GM23248 (cell line): Measurements from ENCODE around the gene PTK7. TPM values are rescaled to one million over a fixed set of nuclear protein-coding genes. Genes with fewer than 3 reads are reported as not detected.

Experiments
- DNase-seq: peaks from one replicate; pipeline ENCODE4 v3.0.0-alpha.2; 2015
- H2AFZ ChIP-seq: fragments of 200-600 bp; sonication (generic); 2 replicates; pipeline ENCODE4 v1.6.1; 2016; ENCODE audit warnings: antibody characterized with exemption
- H3F3A ChIP-seq: fragments of 200-600 bp; sonication (generic); 2 replicates; pipeline ENCODE4 v1.6.1; 2016; ENCODE audit warnings: mild to moderate bottlenecking, antibody characterized with exemption, mixed run types; ENCODE audit not compliant: insufficient read depth
- H3K27ac ChIP-seq: fragments of 200-600 bp; sonication (generic); 2 replicates; pipeline ENCODE4 v1.5.1; 2016; ENCODE audit warnings: mild to moderate bottlenecking
- H3K27me3 ChIP-seq: fragments of 200-600 bp; sonication (generic); replicated peaks from 2 replicates; pipeline ENCODE4 v1.6.1; 2016; ENCODE audit warnings: mild to moderate bottlenecking; ENCODE audit not compliant: insufficient read depth
- H3K36me3 ChIP-seq: fragments of 200-600 bp; sonication (generic); 2 replicates; pipeline ENCODE4 v1.6.1; 2016; ENCODE audit warnings: low read depth, mild to moderate bottlenecking
- H3K4me1 ChIP-seq: fragments of 200-600 bp; sonication (generic); 2 replicates; pipeline ENCODE4 v1.6.1; 2016; ENCODE audit warnings: mild to moderate bottlenecking; ENCODE audit not compliant: insufficient read depth
- H3K4me2 ChIP-seq: fragments of 200-600 bp; sonication (generic); one replicate; pipeline ENCODE4 v1.6.1; 2016; ENCODE audit warnings: mild to moderate bottlenecking; ENCODE audit not compliant: unreplicated experiment
- H3K4me3 ChIP-seq: fragments of 200-600 bp; sonication (generic); 2 replicates; pipeline ENCODE4 v1.5.1; 2016; ENCODE audit warnings: mild to moderate bottlenecking
- H3K79me2 ChIP-seq: fragments of 200-600 bp; sonication (generic); 2 replicates; pipeline ENCODE4 v1.6.1; 2016; ENCODE audit warnings: mild to moderate bottlenecking; ENCODE audit not compliant: insufficient read depth
- H3K9ac ChIP-seq: fragments of 200-600 bp; sonication (generic); 2 replicates; pipeline ENCODE4 v1.6.1; 2016; ENCODE audit warnings: mild to moderate bottlenecking
- H3K9me2 ChIP-seq: fragments of 200-600 bp; sonication (generic); 2 replicates; pipeline ENCODE4 v1.6.1; 2016; ENCODE audit warnings: mixed run types, mild to moderate bottlenecking, moderate library complexity; ENCODE audit not compliant: insufficient read depth
- H3K9me3 ChIP-seq: fragments of 200-600 bp; sonication (generic); one replicate; pipeline ENCODE4 v1.6.1; 2017; ENCODE audit warnings: low read depth
- H4K20me1 ChIP-seq: fragments of 200-600 bp; sonication (generic); 2 replicates; pipeline ENCODE4 v1.6.0; 2016; ENCODE audit not compliant: insufficient read depth
- EZH2 ChIP-seq: fragments of 200-600 bp; sonication (generic); IDR thresholded peaks from 2 replicates; pipeline ENCODE4 v1.6.1; 2018; ENCODE audit warnings: antibody characterized with exemption, mild to moderate bottlenecking; ENCODE audit not compliant: insufficient read depth, poor library complexity, severe bottlenecking
- EZH2phosphoT487 ChIP-seq: fragments of 200-600 bp; sonication (generic); IDR thresholded peaks from 2 replicates; pipeline ENCODE4 v1.6.1; 2018; ENCODE audit warnings: antibody characterized with exemption, moderate library complexity, mild to moderate bottlenecking, low read depth; ENCODE audit not compliant: insufficient read depth
- WGBS, 2 experiments: methylation state at CpG; one replicate each; pipeline ENCODE4 v1.1.6; 2015 to 2017; ENCODE audit warnings: low lambda C conversion rate in 2 of 2, low coverage in 1 of 2; ENCODE audit errors: missing lambda C conversion rate in 2 of 2; 5-methylcytosine and 5-hydroxymethylcytosine counted together
- in situ Hi-C: fragments of 300-500 bp; cut with MboI; formaldehyde crosslinking; loops from 2 replicates; pipeline ENCODE4 v1.15.0; 2020
- polyA plus RNA-seq: library from polyadenylated mRNA; unstranded; fragments of >200 nt; fragmentation: Nextera tagmentation; extraction: Ambion mirVana; gene quantifications from 2 replicates; pipeline ENCODE4 v1.2.1, GENCODE V29; 2016
- total RNA-seq: library from RNA; depleted of rRNA; stranded (reverse); fragments of >200 nt; shearing (Covaris generic); gene quantifications from 2 replicates; pipeline ENCODE4 v1.2.3, GENCODE V29; 2014

PTK7 gene
- total and polyA plus RNA-seq, 2 experiments from 2014 or later: 110 to 146 TPM

GRCh38 chr6:43074847-43075669 is 1.1 kb upstream of the PTK7 start:
- H3K4me2 ChIP-seq: peak overlapping the region; percentile 70
- TF ChIP-seq EZH2phosphoT487: no peak
- no peak for TF ChIP-seq EZH2

GRCh38 chr6:43076464-43077332 is 584 bp downstream of the PTK7 start:
- Histone ChIP-seq H3K27ac (peak overlapping the region; percentile 85), H3K4me3 (peak overlapping the region; percentile 94), H3K4me1 (peaks cover 30% of the 10 kb centered on the region), H3K9me3 (no peaks in the 10 kb centered on the region), H3K79me2 (peaks cover 54% of the 10 kb centered on the region), H3F3A (peaks cover 8% of the 10 kb centered on the region; the same call in 1 of the 2 replicates), H3K4me2 (peak overlapping the region; percentile 89), H4K20me1 (no peaks in the 10 kb centered on the region), H3K27me3 (no peaks in the 10 kb centered on the region), H3K9me2 (no peaks in the 10 kb centered on the region), H3K36me3 (no peaks in the 10 kb centered on the region), H2AFZ (peak overlapping the region; percentile 77), H3K9ac (peak overlapping the region; percentile 93)
- WGBS, 2 experiments: 1% methylated on average over 60 to 67 of the region's 72 CpGs
- no peak for TF ChIP-seq EZH2
- TF ChIP-seq EZH2phosphoT487: no peak
- in situ Hi-C loops: no loop called here
- peak; percentile 72 for DNase-seq

More at GRCh38 chr6:43074847-43075669, 1.1 kb upstream of the PTK7 start:
- Histone ChIP-seq H3K36me3 (no peaks in the 10 kb centered on the region), H2AFZ (peak overlapping the region; percentile 49), H3F3A (peaks cover 4% of the 10 kb centered on the region; the same call in 1 of the 2 replicates), H3K9me3 (no peaks in the 10 kb centered on the region), H3K27ac (peak overlapping the region; percentile 60), H3K9me2 (no peaks in the 10 kb centered on the region), H3K9ac (peak overlapping the region; percentile 93), H3K4me3 (peak overlapping the region; percentile 94), H3K4me1 (peaks cover 30% of the 10 kb centered on the region), H3K27me3 (no peaks in the 10 kb centered on the region), H4K20me1 (no peaks in the 10 kb centered on the region), H3K79me2 (peaks cover 38% of the 10 kb centered on the region)
- 36 to 43% methylated on average over 6 of the region's 6 CpGs for WGBS, 2 experiments
- in situ Hi-C loops: no loop called here
- peak; percentile 77 for DNase-seq

DNA sequence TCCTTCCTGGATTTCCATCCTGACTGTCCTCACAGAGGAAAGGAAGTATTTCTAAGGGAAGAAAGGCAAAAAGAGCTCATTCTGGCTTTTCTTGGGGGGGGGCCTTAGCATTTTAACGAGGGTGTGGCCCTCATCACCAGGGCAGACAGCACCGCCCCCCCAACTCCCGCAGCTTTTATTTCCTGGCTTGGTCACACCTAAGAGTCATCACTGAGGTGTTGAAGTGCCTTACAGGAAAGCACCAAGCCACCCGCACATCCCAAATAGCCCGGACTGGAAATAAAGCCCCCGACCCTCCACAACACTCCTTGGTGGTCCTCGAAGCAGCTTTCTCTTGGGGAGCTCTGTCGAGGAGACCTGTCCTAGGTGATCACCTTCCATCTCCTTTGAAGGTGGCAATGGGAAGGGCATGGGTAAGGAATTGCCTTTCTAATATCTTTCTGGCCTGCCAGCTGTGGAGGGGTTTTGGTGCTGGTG is 1.3 kb downstream of the PTK7 start:
- no peaks in the 10 kb centered on the region for H3K27me3 ChIP-seq
- H3K79me2 ChIP-seq: peaks cover 61% of the 10 kb centered on the region
- H2AFZ ChIP-seq: peak overlapping the region; percentile 77
- in situ Hi-C loops: no loop called here
- TF ChIP-seq EZH2phosphoT487 (no peak), EZH2 (no peak)
- no peaks in the 10 kb centered on the region for H3K9me3 ChIP-seq
- peak overlapping the region; percentile 94 for H3K4me3 ChIP-seq
- H3K36me3 ChIP-seq: no peaks in the 10 kb centered on the region
- no peak for DNase-seq
- peaks cover 8% of the 10 kb centered on the region; the same call in 1 of the 2 replicates for H3F3A ChIP-seq
- peaks cover 30% of the 10 kb centered on the region for H3K4me1 ChIP-seq
- H3K4me2 ChIP-seq: peak overlapping the region; percentile 89
- WGBS, 2 experiments: 11 to 12% methylated on average over 8 of the region's 8 CpGs
- no peaks in the 10 kb centered on the region for H3K9me2 ChIP-seq
- H3K9ac ChIP-seq: peak overlapping the region; percentile 93
- no peaks in the 10 kb centered on the region for H4K20me1 ChIP-seq
- peak overlapping the region; percentile 85 for H3K27ac ChIP-seq

DNA sequence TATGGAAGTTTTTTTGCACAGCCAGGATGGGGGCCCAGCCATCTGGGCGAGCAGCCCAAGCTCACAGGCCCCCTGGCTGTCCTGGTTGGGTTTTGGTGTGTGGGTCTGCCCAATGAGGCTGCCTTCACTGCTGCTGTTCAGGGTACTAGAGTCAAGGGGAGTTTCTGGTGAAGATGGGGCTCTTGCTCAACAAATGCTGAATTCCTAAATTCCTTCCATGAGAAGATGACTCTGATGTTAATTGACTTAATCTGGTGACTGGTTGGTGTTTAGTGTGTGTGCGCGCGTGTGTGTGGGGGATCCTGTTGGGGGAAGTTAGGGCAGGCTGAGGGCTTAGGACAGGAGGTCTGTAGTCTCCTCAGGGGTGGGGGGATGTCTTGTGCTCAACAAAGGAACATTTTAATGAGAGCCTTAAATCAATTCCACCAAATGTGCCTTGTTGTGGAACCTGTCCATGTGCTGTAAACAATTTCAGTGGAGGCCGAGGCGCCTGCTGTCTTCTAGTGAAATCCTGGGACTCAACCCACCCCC is 1.9 kb downstream of the PTK7 start:
- Histone ChIP-seq H3K79me2 (peaks cover 68% of the 10 kb centered on the region), H3K4me2 (peak overlapping the region; percentile 89), H3K27ac (peak overlapping the region; percentile 85), H4K20me1 (no peaks in the 10 kb centered on the region), H3K27me3 (no peaks in the 10 kb centered on the region), H3K9me2 (no peaks in the 10 kb centered on the region), H3K9me3 (no peaks in the 10 kb centered on the region), H3K4me1 (peaks cover 30% of the 10 kb centered on the region), H2AFZ (no peak overlapping the region), H3K9ac (peak overlapping the region; percentile 93), H3K36me3 (no peaks in the 10 kb centered on the region), H3K4me3 (peak overlapping the region; percentile 94), H3F3A (peaks cover 8% of the 10 kb centered on the region; the same call in 1 of the 2 replicates)
- DNase-seq: peak; percentile 82
- WGBS, 2 experiments: 58 to 66% methylated on average over 6 of the region's 6 CpGs
- TF ChIP-seq EZH2phosphoT487 (no peak), EZH2 (no peak)
- in situ Hi-C loops: no loop called here
